Retinal pigment epithelial cell (primary cell): ENCODE measurements around the gene ELOVL2.
"Not testable (repeated sequence)": the region's sequence is repeated elsewhere in the genome, so short reads cannot be mapped to it uniquely, and the experiment has no call there.

Experiments used
- DNase-seq: peaks from one replicate; pipeline ENCODE4 v3.0.0-alpha.2; 2010; ENCODE audit warnings: low read depth
- H3K4me3 ChIP-seq: 2 replicates; pipeline ENCODE4 v1.5.1; 2011; ENCODE audit warnings: mild to moderate bottlenecking, low read length, control low read depth, moderate library complexity
- TF ChIP-seq, protein P1 (sequence below): conservative IDR thresholded peaks from 2 replicates; pipeline ENCODE4 v1.5.1; 2011; ENCODE audit warnings: low read depth, low read length, control low read depth, inconsistent platforms

Gene ELOVL2

DNA sequence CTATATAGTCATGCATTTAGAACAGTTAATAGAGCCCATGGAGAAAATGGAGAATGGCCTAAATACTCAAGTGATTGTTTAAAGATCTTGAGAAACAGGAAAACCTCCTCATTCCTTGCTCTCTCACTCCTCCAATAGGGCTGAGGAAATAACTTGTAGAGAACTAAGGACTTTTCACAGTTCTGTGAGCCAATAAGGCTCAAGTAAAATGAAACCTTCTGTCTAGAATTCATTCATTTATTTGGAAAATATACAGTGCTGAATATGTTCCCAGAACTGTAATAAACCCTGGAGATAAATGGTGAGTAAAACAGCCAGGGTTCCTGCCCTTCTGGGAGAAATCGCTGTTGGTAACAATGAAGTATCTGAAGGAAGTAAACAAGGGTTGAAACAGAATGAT, 35.3 kb downstream of the ELOVL2 start:
- TF ChIP-seq, protein P1, sequence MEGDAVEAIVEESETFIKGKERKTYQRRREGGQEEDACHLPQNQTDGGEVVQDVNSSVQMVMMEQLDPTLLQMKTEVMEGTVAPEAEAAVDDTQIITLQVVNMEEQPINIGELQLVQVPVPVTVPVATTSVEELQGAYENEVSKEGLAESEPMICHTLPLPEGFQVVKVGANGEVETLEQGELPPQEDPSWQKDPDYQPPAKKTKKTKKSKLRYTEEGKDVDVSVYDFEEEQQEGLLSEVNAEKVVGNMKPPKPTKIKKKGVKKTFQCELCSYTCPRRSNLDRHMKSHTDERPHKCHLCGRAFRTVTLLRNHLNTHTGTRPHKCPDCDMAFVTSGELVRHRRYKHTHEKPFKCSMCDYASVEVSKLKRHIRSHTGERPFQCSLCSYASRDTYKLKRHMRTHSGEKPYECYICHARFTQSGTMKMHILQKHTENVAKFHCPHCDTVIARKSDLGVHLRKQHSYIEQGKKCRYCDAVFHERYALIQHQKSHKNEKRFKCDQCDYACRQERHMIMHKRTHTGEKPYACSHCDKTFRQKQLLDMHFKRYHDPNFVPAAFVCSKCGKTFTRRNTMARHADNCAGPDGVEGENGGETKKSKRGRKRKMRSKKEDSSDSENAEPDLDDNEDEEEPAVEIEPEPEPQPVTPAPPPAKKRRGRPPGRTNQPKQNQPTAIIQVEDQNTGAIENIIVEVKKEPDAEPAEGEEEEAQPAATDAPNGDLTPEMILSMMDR: no peak
- no peak for DNase-seq
- no peak overlapping the region for H3K4me3 ChIP-seq

GRCh38 chr6:11007715-11008608, 36.1 kb downstream of the ELOVL2 start:
- DNase-seq: no peak
- TF ChIP-seq, protein P1: no peak
- no peak overlapping the region for H3K4me3 ChIP-seq

- TF ChIP-seq, protein P1: no peak
- no peak for DNase-seq
Measured at GRCh38 chr6:11006061-11006460, 38.0 kb downstream of the ELOVL2 start.

GRCh38 chr6:11003297-11003696, 40.8 kb downstream of the ELOVL2 start:
- not testable (repeated sequence) for DNase-seq, H3K4me3 ChIP-seq

More at GRCh38 chr6:11006061-11006460, 38.0 kb downstream of the ELOVL2 start:
- no peak overlapping the region for H3K4me3 ChIP-seq

GRCh38 chr6:11002176-11002575, 41.9 kb downstream of the ELOVL2 start:
- no peak for DNase-seq
- H3K4me3 ChIP-seq: no peak overlapping the region
- TF ChIP-seq, protein P1: no peak

DNA sequence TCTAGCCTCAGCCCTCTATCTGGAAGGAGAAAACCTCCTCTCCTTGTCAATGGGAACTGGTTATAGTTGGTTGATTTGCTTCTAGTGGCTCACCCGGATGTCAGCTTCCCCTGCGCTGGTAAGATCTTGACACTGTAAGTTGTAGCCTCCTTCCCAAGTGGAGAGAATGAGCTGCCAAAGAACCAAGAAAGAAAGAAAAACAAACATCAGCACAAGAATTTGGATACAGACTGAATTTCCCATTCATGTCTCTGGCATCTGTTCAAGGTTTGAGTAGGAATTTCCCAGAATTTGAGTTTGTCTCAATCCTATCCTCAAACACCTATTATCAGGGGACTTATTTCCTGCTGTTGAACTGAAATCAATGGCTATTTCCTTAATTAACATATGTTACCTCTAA, 44.1 kb downstream of the ELOVL2 start:
- no peak overlapping the region for H3K4me3 ChIP-seq
- DNase-seq: no peak
- TF ChIP-seq, protein P1: no peak

DNA sequence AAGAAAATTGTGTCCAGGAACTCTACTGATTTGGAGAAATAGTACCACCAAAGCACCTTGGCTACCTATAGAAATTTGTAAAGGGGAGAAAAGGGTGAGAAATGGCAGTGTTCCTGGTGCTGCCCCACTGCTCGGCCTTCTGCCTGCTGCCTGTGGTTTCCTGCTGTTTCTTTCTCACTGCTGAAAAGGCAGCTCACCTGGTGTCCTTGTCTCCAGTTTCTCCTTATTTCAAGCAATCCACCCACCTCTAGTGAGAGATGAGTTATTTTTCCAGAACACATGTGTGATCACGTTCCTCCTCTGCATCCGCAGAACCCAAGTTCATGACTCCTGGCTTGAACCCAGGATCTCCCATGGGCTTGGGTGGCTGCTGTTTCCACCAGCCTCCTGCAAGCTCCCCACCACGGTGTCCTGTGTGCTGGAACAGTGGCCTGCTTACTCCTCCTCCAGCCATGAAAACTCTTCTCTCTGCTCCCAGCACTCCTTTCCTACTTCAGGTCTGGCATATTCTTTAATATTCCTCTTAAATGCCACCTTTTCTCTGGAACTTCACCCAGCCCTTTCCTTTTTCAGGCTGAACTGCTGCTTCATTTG, 48.9 kb downstream of the ELOVL2 start:
- H3K4me3 ChIP-seq: no peak overlapping the region
- TF ChIP-seq, protein P1: no peak
- no peak for DNase-seq
